ENCODE data around the gene TM4SF4. TPM values are rescaled to one million over a fixed set of nuclear protein-coding genes. Genes with fewer than 3 reads are reported as not detected.
A peak's percentile ranks its signal among the peaks of the same experiment; 100 is the strongest.

Gene TM4SF4
- total RNA-seq, 6 experiments from 2014 or later, result 210 to 473 (median 316) TPM

DNA sequence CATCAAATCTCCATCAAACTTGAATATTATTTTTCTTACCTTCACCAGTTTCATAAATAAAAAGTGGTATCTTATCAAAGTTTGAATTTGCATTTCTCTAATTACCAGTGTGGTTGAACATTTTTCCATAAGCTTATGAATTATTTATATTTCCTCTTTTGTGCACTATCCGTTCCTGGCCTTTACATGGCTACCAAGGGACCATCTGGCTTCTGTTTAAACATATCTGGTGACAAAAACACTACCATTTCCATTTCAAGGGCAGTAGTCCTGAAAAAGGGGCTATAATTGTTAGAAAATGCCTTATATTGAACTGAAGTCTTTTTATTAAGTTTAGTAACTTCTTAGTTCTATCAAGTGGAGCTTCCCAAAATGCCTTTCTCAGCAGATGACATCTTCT is 44.3 kb upstream of the TM4SF4 start:
- ATAC-seq (no peak), DNase-seq (no peak)
- intact Hi-C loops (cut with DNase I), result no loop called here
- no peak overlapping the region for H3K27ac ChIP-seq
- WGBS (ENCODE audit: insufficient coverage, low coverage, low lambda C conversion rate, missing lambda C conversion rate), result 90% methylated on average over 1 of the region's 1 CpG
- H3K9me3 ChIP-seq, result no peaks in the 10 kb centered on the region
- H3K27me3 ChIP-seq, result no peaks in the 10 kb centered on the region
- H3K4me1 ChIP-seq, result no peaks in the 10 kb centered on the region
- no peak overlapping the region for H3K4me3 ChIP-seq
- no peak for TF ChIP-seq POLR2A (IDR thresholded peaks at IDR 0.05)
- TF ChIP-seq, protein P1, sequence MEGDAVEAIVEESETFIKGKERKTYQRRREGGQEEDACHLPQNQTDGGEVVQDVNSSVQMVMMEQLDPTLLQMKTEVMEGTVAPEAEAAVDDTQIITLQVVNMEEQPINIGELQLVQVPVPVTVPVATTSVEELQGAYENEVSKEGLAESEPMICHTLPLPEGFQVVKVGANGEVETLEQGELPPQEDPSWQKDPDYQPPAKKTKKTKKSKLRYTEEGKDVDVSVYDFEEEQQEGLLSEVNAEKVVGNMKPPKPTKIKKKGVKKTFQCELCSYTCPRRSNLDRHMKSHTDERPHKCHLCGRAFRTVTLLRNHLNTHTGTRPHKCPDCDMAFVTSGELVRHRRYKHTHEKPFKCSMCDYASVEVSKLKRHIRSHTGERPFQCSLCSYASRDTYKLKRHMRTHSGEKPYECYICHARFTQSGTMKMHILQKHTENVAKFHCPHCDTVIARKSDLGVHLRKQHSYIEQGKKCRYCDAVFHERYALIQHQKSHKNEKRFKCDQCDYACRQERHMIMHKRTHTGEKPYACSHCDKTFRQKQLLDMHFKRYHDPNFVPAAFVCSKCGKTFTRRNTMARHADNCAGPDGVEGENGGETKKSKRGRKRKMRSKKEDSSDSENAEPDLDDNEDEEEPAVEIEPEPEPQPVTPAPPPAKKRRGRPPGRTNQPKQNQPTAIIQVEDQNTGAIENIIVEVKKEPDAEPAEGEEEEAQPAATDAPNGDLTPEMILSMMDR (IDR thresholded peaks at IDR 0.05), result no peak
- H3K36me3 ChIP-seq, result no peaks in the 10 kb centered on the region

DNA sequence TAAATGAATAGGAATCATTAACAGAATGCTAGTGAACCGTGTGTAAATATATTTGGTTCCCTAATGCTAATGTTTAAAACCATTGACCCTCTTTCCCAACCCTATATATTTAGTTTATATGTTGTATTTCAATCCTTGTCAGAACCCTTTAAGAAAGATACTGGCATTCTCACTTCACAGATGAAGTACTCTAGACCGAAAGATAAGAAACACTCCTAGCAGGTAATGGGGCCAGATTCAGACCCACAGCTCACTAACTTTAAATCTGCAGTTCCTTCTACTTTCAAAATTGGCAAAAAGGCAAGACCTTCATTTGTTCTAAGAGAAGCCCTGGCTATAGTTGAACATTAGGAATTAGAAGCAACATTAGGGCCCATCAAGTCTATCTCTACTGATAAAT is 42.3 kb upstream of the TM4SF4 start:
- Histone ChIP-seq H3K36me3 (no peaks in the 10 kb centered on the region), H3K27me3 (no peaks in the 10 kb centered on the region), H3K4me1 (no peaks in the 10 kb centered on the region), H3K9me3 (no peaks in the 10 kb centered on the region), H3K4me3 (no peak overlapping the region), H3K27ac (no peak overlapping the region)
- TF ChIP-seq POLR2A (IDR thresholded peaks at IDR 0.05), result no peak
- ATAC-seq, result no peak
- WGBS (ENCODE audit: insufficient coverage, low coverage, low lambda C conversion rate, missing lambda C conversion rate), result 50% methylated on average over 2 of the region's 2 CpGs
- intact Hi-C loops (cut with DNase I), result no loop called here
- no peak for DNase-seq

DNA sequence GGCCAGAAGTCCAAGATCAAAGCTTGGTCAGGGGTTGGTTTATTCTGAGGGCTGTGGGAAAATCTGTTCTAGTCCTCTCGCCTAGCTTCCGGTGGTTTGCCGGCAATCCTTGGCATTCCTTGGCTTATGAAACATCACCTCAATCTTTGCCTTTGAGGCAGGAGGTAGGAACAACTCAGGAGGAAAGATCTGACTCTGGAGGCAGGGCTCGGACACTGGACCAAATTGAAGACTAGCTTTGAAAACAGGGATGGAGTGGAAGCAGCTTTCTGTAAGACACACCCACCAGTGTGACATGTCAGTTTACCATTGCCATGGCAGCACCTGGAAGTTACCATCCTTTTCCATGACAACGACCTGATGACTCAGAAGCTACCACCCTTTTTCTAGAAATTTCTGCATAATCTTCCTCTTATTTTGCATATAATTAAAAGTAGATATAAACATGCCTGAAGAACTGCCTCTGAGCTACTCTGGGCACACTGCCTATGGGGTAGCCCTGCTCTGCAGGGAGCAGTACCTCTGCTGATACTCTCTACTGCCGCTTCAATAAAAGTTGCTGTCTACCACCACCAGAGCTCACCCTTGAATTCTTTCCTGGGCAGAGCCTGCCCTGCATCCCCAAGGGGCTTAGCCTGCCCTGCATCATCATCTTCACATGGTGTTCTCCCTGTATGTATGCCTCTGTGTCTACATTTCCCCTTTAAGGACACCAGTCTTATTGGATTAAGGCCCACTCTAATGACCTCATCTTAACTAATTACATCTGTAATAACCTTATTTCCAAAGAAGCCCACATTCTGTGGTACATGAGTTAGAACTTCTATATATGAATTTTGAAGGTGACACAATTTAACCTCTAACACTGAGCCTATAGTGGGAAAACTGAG is 38.3 kb upstream of the TM4SF4 start:
- no peak overlapping the region for H3K27ac ChIP-seq
- 95% methylated on average over 6 of the region's 6 CpGs for WGBS (ENCODE audit: insufficient coverage, low coverage, low lambda C conversion rate, missing lambda C conversion rate)

DNA sequence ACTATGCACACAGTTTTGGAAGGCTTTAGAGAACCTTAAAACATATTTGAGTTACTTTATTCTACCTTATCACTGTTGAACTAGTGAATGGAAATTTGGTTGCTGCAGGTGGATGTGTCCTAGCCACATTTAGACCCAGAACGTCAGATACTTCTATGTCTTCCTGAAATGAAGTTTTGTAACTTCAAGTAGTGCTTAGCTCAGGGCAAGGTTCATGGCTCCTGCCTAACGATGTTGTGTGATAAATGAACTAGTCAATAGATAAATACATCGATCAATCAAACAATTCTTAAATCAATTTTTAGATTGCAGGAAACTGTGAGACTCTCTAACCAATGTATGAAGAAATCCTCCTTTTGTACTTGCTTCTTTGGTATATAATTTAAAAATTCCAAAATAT is 37.2 kb upstream of the TM4SF4 start:
- no peaks in the 10 kb centered on the region for H3K9me3 ChIP-seq
- intact Hi-C loops (cut with DNase I), result no loop called here
- H3K4me3 ChIP-seq, result no peak overlapping the region
- H3K4me1 ChIP-seq, result no peaks in the 10 kb centered on the region
- DNase-seq, result no peak
- peak in 3 of 4 donors; percentile 36 to 80 (median 40) for ATAC-seq
- no peak for TF ChIP-seq POLR2A (IDR thresholded peaks at IDR 0.05)
- TF ChIP-seq, protein P1 (IDR thresholded peaks at IDR 0.05), result no peak
- H3K36me3 ChIP-seq, result no peaks in the 10 kb centered on the region
- 19% methylated on average over 3 of the region's 3 CpGs for WGBS (ENCODE audit: insufficient coverage, low coverage, low lambda C conversion rate, missing lambda C conversion rate)
- H3K27me3 ChIP-seq, result no peaks in the 10 kb centered on the region
- H3K27ac ChIP-seq, result no peak overlapping the region

More for the DNA sequence above, 38.3 kb upstream of the TM4SF4 start:
- H3K4me1 ChIP-seq, result no peaks in the 10 kb centered on the region
- no peaks in the 10 kb centered on the region for H3K36me3 ChIP-seq
- no peak for ATAC-seq
- H3K27me3 ChIP-seq, result no peaks in the 10 kb centered on the region
- DNase-seq, result no peak
- TF ChIP-seq, protein P1 (IDR thresholded peaks at IDR 0.05), result no peak
- no peak for TF ChIP-seq POLR2A (IDR thresholded peaks at IDR 0.05)
- no peak overlapping the region for H3K4me3 ChIP-seq
- H3K9me3 ChIP-seq, result no peaks in the 10 kb centered on the region
- intact Hi-C loops (cut with DNase I), result no loop called here

DNA sequence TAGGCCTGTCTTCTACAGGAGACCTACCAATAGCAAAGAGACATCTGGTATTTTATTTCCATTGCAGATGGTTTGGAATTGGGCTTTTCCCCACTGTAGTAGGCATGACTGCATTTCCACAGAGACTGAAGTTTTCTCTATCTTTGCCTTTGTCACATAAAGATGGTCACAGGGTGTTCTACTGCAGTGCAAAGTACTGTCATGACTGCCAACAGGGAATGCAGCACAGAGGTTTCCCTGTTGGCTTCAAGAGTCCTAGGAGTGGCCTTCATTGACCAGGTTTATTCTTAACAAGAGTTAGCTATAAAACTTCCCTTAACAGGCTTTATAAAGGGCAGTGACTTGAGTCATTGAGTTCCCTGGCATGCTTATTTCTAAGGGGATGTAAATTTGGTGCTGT is 36.8 kb upstream of the TM4SF4 start:
- Histone ChIP-seq H3K4me1 (no peaks in the 10 kb centered on the region), H3K4me3 (no peak overlapping the region), H3K27ac (no peak overlapping the region), H3K9me3 (no peaks in the 10 kb centered on the region), H3K27me3 (no peaks in the 10 kb centered on the region), H3K36me3 (no peaks in the 10 kb centered on the region)
- peak in 2 of 4 donors; percentile 48 to 55 for ATAC-seq
- TF ChIP-seq, protein P1 (IDR thresholded peaks at IDR 0.05), result no peak
- no peak for TF ChIP-seq POLR2A (IDR thresholded peaks at IDR 0.05)
- intact Hi-C loops (cut with DNase I), result no loop called here
- no peak for DNase-seq
